ENCODE results near the gene PNKP. TPM values are rescaled to one million over a fixed set of nuclear protein-coding genes. Genes with fewer than 3 reads are reported as not detected.

The PNKP gene
- total RNA-seq, 1 donor from 2014 or later, result 76.4 TPM

DNA sequence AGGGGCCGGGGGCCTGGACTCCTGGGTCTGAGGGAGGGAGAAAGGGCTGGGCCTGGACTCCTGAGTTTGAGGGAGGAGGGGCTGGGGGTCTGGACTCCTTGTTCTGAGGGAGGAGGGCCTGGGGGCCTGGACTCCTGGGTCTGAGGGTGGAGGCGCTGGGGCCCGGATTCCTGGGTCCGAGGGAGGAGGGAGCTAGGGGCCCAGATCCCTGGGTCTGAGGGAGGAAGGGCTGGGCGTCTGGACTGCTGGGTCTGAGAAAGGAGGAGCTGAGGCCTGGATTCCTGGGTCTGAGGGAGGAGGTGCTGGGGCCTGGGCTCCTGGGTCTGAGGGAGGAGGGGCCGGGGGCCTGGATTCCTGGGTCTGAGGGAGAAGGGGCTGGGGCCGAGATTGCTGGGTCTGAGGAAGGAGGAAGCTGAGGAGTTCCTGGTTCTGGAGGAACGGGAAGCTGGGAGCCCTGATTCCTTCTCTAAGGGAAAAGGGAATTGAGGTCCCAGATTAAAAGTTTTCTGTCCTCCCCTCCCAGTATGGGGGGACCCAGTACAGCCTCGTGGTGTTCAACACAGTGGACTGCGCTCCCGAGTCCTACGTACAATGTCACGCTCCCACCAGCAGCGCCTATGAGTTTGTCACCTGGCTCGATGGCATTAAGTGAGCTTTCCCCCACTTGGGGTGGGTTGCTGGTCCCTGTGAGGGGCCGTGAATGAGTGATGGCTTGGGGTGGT, 48.6 kb downstream of the PNKP start:
- Mint-ChIP-seq H3K27me3 (ENCODE audit: unreplicated experiment) (no peaks in the 10 kb centered on the region), H3K9me3 (ENCODE audit: unreplicated experiment) (no peaks in the 10 kb centered on the region), H3K27ac (ENCODE audit: unreplicated experiment) (peak overlapping the region; percentile 100), H3K4me1 (ENCODE audit: unreplicated experiment) (peaks cover 14% of the 10 kb centered on the region), H3K4me3 (ENCODE audit: unreplicated experiment) (peak overlapping the region; percentile 99), H3K36me3 (ENCODE audit: unreplicated experiment) (peaks cover 10% of the 10 kb centered on the region)
- no peak for DNase-seq (ENCODE audit: extremely low spot score, unreplicated experiment)
- TF ChIP-seq, protein P1, sequence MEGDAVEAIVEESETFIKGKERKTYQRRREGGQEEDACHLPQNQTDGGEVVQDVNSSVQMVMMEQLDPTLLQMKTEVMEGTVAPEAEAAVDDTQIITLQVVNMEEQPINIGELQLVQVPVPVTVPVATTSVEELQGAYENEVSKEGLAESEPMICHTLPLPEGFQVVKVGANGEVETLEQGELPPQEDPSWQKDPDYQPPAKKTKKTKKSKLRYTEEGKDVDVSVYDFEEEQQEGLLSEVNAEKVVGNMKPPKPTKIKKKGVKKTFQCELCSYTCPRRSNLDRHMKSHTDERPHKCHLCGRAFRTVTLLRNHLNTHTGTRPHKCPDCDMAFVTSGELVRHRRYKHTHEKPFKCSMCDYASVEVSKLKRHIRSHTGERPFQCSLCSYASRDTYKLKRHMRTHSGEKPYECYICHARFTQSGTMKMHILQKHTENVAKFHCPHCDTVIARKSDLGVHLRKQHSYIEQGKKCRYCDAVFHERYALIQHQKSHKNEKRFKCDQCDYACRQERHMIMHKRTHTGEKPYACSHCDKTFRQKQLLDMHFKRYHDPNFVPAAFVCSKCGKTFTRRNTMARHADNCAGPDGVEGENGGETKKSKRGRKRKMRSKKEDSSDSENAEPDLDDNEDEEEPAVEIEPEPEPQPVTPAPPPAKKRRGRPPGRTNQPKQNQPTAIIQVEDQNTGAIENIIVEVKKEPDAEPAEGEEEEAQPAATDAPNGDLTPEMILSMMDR (IDR thresholded peaks at IDR 0.05), result no peak

DNA sequence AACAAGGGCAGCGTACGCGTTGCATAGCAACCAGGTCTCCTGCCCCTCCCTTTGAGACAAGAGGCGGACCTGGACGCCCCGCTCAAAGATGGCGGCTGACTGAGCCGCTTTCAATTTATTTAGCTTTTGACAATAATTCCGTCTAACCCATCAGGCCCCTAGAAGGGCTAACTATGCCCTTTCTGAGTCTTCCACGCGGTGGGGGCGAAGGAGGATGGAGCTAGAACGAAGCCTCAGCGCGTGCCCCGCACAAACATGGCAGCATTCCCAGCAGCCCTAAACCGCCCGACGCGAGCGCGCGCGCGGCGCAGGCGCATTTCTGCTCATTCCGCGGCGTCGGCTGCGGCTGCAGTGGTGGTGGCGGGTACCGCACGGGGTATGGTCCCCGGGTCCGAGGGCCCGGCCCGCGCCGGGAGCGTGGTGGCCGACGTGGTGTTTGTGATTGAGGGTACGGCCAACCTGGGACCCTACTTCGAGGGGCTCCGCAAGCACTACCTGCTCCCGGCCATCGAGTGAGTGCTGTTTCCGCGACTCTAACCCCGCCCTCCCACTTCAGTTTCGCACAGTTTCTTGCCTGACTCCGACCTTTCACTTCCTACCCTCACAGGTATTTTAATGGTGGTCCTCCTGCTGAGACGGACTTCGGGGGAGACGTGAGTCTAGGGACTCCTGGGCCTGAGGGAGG, 49.3 kb downstream of the PNKP start, which contains the start of gene MED25:
Gene MED25 (plus strand): TSS at position 326 of the 685 bp plus-strand sequence. CDS start 53 bp downstream, at position 379.
- peak; percentile 97 for DNase-seq (ENCODE audit: extremely low spot score, unreplicated experiment)
- H3K27me3 Mint-ChIP-seq (ENCODE audit: unreplicated experiment), result no peaks in the 10 kb centered on the region
- H3K27ac Mint-ChIP-seq (ENCODE audit: unreplicated experiment), result peak within 1 kb of the TSS; percentile 100
- peaks cover 14% of the 10 kb centered on the region for H3K4me1 Mint-ChIP-seq (ENCODE audit: unreplicated experiment)
- H3K9me3 Mint-ChIP-seq (ENCODE audit: unreplicated experiment), result no peaks in the 10 kb centered on the region
- peaks cover 8% of the 10 kb centered on the region for H3K36me3 Mint-ChIP-seq (ENCODE audit: unreplicated experiment)
- TF ChIP-seq, protein P1 (IDR thresholded peaks at IDR 0.05), result peak; percentile 31
- H3K4me3 Mint-ChIP-seq (ENCODE audit: unreplicated experiment), result peak within 1 kb of the TSS; percentile 99

DNA sequence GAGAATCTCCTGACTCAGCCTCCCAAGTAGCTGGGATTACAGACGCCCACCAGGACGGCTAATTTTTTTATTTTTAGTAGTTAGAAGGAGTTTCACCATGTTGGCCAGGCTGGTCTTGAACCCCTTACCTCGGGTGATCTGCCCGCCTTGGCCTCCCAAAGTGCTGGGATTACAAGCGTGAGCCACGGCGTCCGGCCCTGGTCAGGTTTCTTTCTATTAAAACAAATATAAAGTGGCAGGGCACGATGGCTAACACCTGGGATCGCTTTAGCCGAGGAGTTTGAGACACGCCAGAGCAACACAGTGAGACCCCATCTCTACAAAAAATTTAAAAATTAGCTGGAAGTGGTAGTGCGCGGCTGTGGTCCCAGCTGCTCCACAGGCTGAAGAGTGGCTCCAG, 50.8 kb downstream of the PNKP start:
- TF ChIP-seq, protein P1 (IDR thresholded peaks at IDR 0.05), result no peak
- DNase-seq (ENCODE audit: extremely low spot score, unreplicated experiment), result no peak
- no peaks in the 10 kb centered on the region for H3K9me3 Mint-ChIP-seq (ENCODE audit: unreplicated experiment)
- peaks cover 6% of the 10 kb centered on the region for H3K36me3 Mint-ChIP-seq (ENCODE audit: unreplicated experiment)
- peak overlapping the region; percentile 100 for H3K27ac Mint-ChIP-seq (ENCODE audit: unreplicated experiment)
- peaks cover 21% of the 10 kb centered on the region for H3K4me1 Mint-ChIP-seq (ENCODE audit: unreplicated experiment)
- H3K4me3 Mint-ChIP-seq (ENCODE audit: unreplicated experiment), result no peak overlapping the region
- H3K27me3 Mint-ChIP-seq (ENCODE audit: unreplicated experiment), result no peaks in the 10 kb centered on the region

DNA sequence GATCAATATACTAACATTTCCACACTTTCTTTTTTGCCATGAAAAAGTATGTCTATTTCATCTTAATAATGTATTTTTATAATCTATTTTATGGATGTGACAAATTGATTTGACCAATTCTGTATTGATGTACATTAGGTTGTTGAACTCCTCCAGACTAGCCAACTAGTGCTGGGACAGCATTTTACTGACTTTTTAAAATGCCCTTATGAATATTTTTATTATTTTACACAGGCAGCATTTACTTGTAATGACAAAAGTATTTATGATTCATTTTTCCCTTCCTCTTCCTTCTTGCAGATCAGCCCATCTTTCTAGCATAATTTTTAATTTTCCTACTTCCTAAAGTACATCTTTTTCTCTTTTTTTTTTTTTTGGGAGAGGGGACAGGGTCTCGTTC, 53.4 kb downstream of the PNKP start:
- TF ChIP-seq, protein P1 (IDR thresholded peaks at IDR 0.05), result no peak
- Mint-ChIP-seq H3K4me3 (ENCODE audit: unreplicated experiment) (peak overlapping the region; percentile 84), H3K27me3 (ENCODE audit: unreplicated experiment) (no peaks in the 10 kb centered on the region), H3K27ac (ENCODE audit: unreplicated experiment) (peak overlapping the region; percentile 99), H3K36me3 (ENCODE audit: unreplicated experiment) (no peaks in the 10 kb centered on the region), H3K9me3 (ENCODE audit: unreplicated experiment) (no peaks in the 10 kb centered on the region), H3K4me1 (ENCODE audit: unreplicated experiment) (peaks cover 23% of the 10 kb centered on the region)
- no peak for DNase-seq (ENCODE audit: extremely low spot score, unreplicated experiment)
